NCI-H510A (cell line): ENCODE data around the gene PGM3.

ENCODE experiments used
- DNase-seq: peaks from one replicate; lab custom pipeline; 2025; lab: John Stamatoyannopoulos, UW

The PGM3 gene

DNA sequence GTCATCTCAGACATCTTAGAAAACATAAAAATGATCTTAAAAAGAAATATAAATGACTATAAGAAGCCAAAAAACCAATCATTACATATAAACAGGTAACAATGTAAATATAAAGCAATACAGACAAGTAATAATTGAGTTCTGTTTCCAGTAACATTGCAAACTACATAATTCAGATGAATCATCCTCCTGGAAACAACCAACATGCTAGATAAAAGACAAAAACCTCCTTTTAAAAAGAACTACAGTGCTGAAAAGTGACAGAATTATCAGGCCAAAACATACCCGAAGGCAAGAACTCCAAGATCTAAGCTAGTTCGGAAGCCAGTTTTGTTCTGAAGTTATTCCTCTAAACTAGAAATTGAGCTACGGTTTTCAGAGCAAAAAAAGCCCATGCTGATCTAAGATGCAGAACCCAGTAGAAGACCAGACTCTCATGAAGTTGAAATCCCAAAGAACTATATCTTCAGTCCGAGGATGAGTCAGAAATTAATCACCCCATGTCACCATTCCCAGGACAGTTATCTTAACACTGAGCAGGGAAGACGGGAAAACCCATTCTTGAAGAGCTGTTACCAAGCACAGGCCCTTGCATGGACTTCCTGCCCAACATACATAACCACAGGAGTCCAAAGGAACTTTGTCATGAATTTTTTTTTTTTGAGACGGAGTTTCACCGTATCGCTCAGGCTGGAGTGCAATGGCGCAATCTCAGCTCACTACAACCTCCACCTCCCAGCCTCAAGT lies 9.8 kb downstream of the PGM3 start:
- DNase-seq: no peak

DNA sequence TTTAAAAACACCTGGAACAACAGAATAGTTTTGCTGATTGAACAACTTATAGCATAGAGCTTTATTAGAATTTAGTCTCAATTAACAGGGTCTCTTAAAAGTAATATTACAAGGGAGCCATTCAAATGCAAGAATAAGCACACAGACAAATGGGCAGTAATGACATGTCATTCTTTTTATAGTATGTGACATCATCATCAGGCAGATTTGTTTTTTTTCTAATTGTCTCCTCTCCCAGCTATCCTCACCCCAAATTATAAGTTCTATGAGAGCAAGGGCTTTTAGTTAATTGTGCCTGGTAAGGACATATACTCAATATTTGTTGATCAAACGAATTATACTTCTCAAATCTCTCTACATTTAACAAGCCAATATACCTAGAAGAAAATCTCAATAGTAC lies 11.0 kb downstream of the PGM3 start:
- DNase-seq: no peak

DNA sequence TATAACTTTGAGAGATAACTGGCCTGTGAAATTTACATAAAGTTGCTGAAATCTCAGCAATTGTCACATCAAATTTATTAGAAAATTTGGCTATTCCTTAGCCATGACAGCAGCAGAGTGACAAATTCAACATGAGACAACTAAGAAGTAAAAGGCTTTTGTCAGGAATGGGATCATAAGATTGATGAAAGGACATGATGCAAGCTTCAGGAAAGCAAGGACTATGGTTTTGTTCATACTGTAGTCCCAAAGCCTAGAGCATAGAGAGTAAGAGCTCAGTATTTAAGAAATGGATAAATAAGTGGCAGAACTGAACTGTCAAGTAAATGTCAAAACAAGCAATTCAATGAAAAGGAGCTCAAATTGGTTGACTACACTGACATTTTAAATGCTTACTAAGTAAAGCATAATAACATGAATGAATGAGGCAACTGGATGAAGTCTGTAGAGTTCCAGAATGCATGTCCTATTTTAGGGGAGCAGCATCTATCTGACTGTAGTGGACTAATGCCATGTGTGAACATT lies 12.6 kb downstream of the PGM3 start:
- no peak for DNase-seq

DNA sequence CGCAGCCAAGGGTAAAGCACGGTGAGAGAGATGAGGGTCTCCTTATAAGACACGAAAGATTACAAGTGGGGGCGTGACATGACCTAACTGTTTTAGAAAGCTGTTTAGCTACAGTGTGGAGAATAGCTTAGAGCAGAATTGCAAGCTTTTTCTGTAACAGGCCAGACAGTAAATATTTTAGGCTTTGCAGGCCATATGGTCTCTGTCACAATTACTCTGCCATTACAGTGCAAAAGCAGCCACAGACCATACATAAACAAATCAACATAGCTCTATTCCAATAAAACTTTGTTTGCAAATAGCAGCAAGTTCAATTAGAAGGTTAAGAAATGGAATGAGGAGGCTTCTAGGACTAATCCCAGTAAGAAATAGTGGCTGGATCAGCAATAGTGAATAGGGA lies 16.8 kb downstream of the PGM3 start:
- DNase-seq: no peak

DNA sequence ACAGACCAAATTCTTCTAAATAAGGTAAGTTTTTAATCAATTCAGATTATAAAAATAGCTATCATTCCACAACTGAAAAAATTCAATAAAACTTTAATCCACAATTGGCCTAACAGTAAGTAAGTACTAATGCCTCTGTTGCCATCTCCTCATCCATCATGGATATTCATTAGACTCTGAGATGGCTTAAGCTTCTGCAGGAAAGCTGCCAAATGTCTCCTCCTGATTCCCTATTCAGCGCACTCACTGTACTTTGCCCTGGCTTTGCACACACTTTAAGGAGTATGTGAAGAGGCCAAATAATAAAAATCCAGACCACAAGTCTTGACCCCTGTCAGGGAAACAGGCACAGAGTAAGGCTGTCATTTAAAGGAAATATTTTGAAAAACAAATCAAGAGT lies 23.6 kb downstream of the PGM3 start:
- DNase-seq: no peak

DNA sequence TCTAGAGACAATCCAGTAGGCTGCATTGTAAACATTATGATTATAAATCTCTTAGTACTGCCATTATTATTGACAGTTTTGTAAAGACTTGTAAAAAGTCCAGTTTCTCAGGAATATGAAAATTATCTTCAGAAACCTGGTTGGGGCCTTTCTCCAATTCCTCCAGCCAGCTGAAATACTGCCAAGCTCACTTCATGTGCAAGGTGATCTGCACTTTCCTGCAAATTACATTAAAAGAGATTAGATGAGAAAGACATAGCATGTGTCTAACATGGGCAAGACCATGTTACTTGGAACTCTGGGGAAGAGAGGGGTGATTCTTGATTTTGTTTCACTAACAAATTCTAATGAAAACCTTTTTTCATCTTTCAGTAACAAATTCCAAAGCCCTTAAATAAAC lies 24.0 kb downstream of the PGM3 start:
- DNase-seq: no peak

DNA sequence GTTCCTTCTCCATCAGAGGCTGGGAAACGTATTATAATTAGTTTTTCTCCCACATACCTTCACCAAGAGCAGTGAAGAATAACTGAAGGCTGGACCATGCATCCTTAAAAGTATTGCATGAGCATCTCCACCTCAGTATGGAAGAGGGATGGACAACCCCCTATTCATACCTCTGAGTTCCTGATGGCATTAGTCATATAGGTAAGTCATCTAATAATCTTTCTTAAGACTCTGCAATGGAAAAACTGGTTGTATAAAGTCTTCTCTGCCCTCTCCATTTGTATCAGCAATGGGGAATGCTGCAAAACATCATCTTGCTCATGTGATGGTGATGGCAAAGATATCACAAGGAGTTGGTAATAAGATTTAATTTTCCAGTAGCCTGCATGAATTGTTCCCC lies 24.5 kb downstream of the PGM3 start:
- no peak for DNase-seq

DNA sequence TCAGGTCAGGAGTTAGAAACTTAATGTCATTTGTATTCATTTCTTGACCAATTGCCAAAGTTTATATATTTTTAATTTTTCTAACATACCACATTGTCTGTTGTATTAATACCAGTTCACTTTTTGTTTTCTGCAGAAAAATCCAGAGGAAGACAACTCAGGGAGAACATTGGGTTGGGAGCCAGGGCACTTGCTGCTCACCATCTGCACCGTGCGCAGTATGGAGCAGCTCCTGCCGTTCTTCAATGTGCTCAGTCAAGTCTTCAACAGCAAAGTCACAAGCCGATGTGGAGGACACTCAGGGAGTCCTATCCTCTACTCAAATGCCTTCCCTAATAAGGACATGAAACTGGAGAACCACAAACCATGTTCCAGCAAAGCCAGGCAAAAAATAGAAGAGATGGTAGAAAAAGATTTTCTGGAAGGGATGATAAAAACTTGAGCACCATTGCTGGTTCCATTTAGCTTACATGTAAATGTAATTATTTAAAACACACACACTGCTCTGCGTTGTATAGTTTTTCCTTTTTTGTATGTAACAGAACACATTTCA lies 25.3 kb downstream of the PGM3 start:
- no peak for DNase-seq

DNA sequence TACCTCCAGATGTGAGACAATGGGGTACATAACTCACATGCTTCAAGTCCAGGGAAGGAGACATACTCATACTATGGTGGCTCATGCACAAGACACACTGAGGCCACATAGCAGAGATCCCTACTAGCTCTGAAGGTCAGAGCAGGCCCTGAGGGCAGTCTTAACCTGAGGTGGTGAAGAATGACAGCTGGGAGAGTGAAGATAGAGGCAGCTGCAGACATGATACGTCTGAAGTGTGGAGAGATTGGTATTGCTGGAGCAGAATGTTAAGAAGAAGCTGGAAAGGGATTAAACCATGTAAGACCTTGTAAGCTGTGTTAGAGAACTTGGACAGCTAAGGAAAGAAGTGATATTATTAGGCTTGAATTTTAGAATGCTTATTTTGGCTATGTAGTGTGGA lies 32.9 kb downstream of the PGM3 start:
- no peak for DNase-seq

DNA sequence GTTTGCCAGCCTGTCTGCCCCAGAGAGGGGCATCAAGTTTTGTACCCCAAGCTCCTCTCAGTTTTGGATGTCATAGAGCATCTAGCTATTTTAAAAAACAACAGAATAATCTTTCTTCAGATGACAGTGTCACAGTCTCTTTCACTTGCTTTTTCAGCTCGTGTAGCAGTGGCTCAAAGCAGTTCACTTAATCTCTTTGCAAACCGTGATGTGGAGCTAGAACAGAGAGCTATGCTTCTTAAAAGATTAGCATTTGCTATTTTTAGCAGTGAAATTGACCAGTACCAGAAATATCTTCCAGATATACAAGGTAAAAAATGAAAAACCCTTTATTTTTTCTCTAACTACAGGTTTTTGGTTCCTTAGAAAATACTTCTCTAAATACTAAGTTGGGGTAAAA lies 37.3 kb downstream of the PGM3 start:
- DNase-seq: no peak

DNA sequence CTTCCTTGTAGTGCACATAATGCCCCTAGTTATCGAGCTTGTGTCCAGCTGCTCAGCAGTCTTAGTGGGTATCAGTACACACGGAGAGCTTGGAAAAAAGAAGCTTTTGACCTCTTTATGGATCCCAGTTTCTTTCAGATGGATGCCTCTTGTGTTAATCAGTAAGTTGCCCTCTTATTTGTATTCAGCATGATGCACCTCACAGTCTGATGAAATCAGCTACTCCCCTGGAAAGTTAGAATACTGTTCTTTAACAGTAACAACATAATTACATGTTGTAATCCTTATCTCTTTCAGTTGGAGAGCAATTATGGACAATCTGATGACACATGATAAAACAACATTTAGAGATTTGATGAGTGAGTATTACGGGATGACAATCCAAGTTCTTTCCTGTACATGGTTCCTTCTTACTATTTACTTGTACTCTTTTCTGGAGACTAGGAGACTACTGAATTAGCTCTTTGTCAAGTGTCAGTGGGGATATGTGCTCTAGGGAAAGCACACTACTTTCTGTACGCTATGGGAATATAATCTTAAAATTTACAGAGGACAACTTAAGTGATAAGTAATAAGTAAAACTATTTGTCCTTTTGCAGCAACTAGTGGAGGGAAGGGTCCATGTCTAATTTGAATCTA lies 39.1 kb downstream of the PGM3 start:
- no peak for DNase-seq

DNA sequence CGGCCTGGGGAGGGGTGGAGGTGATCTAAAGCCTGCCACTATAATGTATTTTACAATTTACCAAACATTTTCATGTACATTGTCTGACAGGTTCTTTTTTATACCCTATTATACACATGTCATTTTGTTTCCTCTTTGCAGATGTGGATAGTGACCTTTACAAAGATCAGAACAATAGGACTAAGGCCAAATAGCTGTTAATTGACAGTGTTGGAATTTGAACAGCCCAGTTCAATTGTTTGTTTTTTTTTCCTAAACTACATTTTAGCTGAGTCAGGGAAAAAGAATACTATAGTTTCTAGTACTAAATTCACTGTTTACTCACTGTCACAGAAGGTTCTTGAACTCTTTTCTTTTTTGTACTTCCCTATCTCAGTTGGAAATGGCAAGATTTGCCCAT lies 40.2 kb downstream of the PGM3 start:
- DNase-seq: no peak

DNA sequence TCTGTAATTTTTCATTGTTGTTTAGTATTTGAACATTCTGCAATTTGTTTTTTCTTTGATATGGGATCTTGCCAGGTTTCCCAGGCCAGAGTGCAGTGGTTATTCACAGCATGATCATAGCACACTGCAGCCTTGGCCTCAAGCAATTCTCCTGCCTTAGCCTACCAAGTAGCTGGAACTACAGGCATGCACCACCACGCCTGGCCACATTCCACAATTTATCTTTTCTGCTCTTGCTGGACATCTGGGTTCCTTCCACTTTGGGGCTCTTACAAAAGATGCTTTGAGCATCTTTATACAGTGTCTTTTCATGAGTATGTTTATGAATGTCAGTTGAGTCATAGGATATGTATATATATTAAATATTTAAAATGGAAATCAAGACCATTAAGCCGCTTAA lies 42.0 kb downstream of the PGM3 start:
- no peak for DNase-seq

DNA sequence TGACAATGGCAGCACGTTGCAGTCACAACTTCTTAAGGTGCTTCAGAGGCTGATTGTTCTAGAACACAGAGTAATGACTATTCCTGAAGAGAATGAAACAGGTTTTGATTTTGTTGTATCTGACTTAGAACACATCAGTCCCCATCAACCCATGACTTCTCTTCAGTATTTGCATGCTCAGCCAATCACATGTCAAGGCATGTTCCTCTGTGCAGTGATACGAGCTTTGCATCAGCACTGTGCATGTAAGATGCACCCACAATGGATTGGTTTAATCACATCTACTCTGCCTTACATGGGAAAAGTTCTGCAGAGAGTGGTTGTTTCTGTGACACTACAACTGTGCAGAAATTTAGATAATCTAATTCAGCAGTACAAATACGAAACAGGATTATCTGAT lies 54.3 kb downstream of the PGM3 start:
- DNase-seq: no peak

DNA sequence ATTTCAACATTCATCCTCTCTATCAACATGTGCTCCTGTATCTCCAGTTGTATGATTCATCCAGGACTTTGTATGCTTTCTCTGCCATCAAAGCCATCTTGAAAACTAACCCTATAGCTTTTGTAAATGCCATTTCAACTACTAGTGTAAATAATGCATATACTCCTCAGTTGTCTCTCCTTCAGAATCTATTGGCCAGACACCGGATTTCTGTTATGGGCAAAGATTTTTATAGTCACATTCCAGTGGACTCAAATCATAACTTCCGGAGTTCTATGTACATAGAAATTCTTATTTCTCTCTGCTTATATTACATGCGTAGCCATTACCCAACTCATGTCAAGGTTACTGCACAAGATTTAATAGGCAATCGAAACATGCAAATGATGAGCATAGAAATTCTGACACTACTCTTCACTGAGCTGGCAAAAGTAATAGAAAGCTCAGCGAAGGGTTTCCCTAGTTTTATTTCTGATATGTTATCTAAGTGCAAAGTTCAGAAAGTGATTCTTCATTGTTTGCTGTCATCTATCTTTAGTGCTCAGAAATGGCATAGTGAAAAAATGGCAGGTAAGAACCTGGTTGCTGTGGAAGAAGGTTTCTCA lies 54.8 kb downstream of the PGM3 start:
- DNase-seq: no peak

DNA sequence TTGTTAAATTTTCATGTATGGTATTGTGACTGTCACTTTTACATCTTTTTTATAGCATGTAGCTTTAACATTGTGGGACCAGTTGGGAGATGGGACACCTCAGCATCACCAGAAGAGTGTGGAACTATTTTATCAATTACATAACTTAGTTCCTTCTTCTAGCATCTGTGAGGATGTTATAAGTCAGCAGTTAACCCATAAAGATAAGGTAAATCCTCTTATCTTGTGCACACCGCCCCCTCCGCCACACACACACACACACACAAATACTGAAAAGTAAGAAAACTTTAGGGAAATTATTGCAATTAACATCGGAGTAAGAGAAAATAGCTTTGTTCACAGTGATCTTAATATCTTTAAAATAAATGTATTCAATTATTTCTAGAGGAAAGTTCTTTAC lies 60.9 kb downstream of the PGM3 start:
- DNase-seq: no peak

DNA sequence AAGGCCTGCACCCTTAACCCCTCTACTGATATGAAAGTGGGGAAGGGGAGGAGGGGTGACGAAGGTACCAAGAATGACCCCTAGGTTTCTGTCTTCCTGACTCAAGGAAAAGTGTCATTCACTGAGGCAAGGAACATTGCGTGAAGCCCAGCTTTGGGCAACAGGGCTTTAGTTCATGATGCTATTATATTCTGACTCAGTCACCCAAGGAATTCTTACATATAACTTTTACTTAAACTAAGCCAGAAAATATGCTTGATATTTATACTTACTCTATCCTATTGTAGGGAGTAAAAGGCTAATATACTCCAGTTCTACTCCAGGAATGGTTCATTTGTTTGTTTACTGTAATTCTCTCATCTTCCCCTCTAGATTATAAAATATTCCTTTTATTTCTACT lies 65.1 kb downstream of the PGM3 start:
- no peak for DNase-seq

DNA sequence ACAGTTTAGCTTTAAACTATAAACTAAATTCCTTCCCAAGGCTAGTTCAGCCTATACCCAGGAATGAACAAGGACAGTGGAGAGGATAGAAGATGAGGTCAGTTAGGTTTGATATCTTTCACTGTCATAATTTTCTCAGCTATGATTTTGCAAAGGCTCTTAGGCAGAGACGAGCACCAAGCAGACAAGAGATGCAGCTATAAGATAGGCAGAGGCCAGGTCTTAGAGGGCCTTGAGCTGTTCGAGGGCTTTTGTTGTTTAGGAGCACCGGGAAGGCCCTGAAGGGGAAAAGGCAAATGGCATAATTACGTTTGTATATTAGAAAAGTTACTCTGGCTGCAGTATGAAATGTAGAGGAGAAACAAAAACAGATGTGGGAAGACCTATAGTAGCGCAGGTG lies 65.8 kb downstream of the PGM3 start:
- DNase-seq: no peak

DNA sequence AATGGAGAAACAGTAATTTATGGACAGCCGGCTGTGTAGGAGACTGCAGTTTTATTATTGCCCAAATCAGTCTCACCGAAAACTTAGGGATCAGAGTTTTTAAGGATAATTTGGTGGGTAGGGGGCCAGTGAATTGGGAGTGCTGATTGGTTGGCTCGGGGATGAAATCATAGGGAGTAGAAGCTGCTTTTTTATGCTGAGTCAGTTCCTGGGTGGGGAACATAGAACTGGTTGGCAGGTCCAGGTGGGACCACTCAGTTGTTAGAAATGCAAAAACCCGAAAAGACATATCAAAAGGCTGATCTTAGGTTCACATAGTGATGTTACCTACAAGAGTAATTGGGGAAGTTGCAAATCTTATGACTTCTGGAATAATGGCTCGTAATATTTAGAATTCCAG lies 66.3 kb downstream of the PGM3 start:
- no peak for DNase-seq

DNA sequence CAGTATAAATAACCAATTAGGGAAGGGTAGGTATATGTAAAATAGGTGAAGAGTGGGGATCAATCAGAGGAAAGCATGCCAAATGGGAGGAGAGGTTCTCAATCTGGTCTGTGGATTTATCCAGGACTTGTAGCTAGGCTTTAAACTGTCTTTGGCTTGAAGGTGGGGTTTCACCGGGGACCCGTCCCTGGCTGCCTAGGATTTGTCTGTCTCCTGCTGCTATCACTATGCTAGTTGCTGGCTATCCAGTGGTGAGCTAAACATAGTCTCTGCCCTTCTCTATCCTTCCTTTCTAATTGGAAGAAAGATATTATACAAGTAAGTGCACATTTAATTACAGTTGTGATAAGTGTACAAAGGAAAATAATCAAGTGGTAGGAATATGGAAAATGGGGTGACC lies 66.8 kb downstream of the PGM3 start:
- DNase-seq: no peak

DNA sequence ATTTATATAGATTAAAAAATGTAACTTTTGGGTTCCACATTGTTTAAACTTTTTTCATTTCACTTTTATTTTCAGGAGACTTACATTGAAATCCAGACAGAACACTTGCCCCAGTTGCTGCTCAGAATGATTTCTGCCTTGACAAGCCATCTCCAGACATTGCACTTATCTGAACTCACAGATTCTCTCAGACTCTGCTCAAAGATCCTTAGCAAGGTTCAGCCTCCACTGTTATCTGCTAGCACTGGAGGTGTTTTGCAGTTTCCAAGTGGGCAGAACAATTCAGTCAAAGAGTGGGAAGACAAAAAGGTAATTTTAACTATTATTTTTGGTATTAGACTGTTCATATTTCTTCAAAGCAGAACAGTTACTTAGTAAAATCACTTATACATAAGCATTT lies 67.6 kb downstream of the PGM3 start:
- no peak for DNase-seq

DNA sequence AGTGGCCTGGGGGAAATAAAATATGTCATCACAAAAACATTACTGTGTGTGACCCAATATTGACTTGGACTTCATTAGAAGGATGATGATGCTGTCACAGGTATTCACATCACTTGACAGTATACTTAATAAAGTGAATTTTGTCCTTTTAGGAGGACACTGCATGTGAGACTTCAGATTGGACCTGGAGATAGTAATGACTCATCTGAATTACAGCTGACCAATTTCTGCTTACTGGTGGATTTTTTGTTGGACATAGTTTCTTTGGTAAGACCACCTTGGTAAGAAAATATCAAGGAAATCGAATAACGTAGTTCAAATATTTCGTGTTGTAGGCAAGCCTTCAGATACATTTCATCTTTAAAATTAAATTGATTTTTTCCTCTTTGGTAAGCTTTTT lies 68.5 kb downstream of the PGM3 start:
- no peak for DNase-seq

DNA sequence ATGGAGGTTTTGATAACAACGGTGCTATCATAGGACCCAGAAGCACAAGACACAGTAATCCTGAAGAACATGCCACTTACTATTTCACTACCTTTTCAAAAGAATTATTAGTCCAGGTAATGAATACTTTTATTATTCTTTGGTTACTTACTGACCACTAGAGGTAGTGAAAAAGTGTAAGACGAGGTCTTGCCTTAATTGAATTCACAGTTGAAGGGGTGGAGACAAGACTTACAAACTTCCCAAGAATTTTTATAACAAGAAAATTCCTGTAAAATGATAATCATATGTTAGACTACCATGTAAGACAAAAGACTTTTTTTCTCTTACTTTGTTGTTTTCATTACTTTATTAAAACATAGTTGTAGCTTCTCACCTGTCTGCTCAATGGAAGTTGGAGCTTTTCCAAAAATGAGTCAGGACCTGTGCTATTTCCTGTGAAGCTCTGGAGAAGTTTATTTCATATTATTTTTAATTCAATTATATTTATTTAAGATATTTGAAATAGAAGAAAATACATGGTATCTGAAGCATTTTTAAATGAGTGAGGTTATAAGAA lies 73.2 kb downstream of the PGM3 start:
- no peak for DNase-seq
